ENCODE measurements around the gene PFDN2. TPM values are rescaled to one million over a fixed set of nuclear protein-coding genes. Genes with fewer than 3 reads are reported as not detected.

Gene PFDN2
- total RNA-seq, 2 experiments from 2014 or later = 108 to 136 TPM

- Mint-ChIP-seq H3K27ac (no peak overlapping the region), H3K36me3 (ENCODE audit: low read depth) (peaks cover 3% of the 10 kb centered on the region), H3K4me3 (no peak overlapping the region), H3K4me1 (peaks cover 3% of the 10 kb centered on the region), H3K27me3 (no peaks in the 10 kb centered on the region), H3K9me3 (ENCODE audit: low read depth) (no peaks in the 10 kb centered on the region)
- DNase-seq (peak; percentile 61), ATAC-seq (peak; percentile 53)
- ChIA-PET CTCF (interaction anchor here (0.8 to 3.1 kb wide), 5 partner anchors 34 to 187 kb away, joined by 3 to 11 read pairs (median 4); partner anchors contain the start of gene ARHGAP30), POLR2A (interaction anchor here (0.7 kb wide), 1 partner anchor 899 kb away, joined by 3 read pairs; no protein-coding TSS in a partner anchor)
- intact Hi-C loops (cut with DNase I, micrococcal nuclease) = loop anchor here in 1 of 2 experiments (1.0 to 5.0 kb wide), 3 partner anchors 32 to 142 kb away; no protein-coding TSS in a partner anchor
Observed at GRCh38 chr1:161139766-161140165, 21.9 kb upstream of the PFDN2 start.

- intact Hi-C loops (cut with DNase I, micrococcal nuclease) = no loop called here
- no peak for DNase-seq
- ChIA-PET CTCF (interaction anchor here (0.6 to 3.1 kb wide), 13 partner anchors 8 to 150 kb away, joined by 3 to 11 read pairs (median 4); partner anchors contain the start of genes ARHGAP30, F11R and UFC1), POLR2A (interaction anchor here (0.6 kb wide), 2 partner anchors 45 to 78 kb away, joined by 5 to 7 read pairs; no protein-coding TSS in a partner anchor)
- Mint-ChIP-seq H3K36me3 (ENCODE audit: low read depth) (peaks cover 3% of the 10 kb centered on the region), H3K4me1 (peaks cover 3% of the 10 kb centered on the region), H3K4me3 (no peak overlapping the region), H3K27ac (peak overlapping the region; percentile 21), H3K9me3 (ENCODE audit: low read depth) (no peaks in the 10 kb centered on the region), H3K27me3 (no peaks in the 10 kb centered on the region)
- no peak for ATAC-seq
Observed at GRCh38 chr1:161138431-161138830, 20.6 kb upstream of the PFDN2 start.

- no peaks in the 10 kb centered on the region for H3K9me3 Mint-ChIP-seq (ENCODE audit: low read depth)
- ATAC-seq (no peak), DNase-seq (no peak)
- CTCF ChIA-PET = interaction anchor here (0.6 to 3.1 kb wide), 12 partner anchors 8 to 149 kb away, joined by 3 to 11 read pairs (median 4); partner anchors contain the start of genes ARHGAP30, F11R and UFC1
- POLR2A ChIA-PET = no interaction called here
- H3K36me3 Mint-ChIP-seq (ENCODE audit: low read depth) = peaks cover 3% of the 10 kb centered on the region
- H3K4me1 Mint-ChIP-seq = peaks cover 3% of the 10 kb centered on the region
- no peak overlapping the region for H3K27ac Mint-ChIP-seq
- no peak overlapping the region for H3K4me3 Mint-ChIP-seq
- H3K27me3 Mint-ChIP-seq = no peaks in the 10 kb centered on the region
- intact Hi-C loops (cut with DNase I, micrococcal nuclease) = no loop called here
Observed at GRCh38 chr1:161137881-161138280, 20.0 kb upstream of the PFDN2 start.

- peak; percentile 2 for ATAC-seq
- CTCF ChIA-PET = interaction anchor here (0.9 to 2.7 kb wide), 9 partner anchors 9 to 108 kb away, joined by 3 to 14 read pairs (median 4); partner anchors contain the start of genes PPOX, TOMM40L and UFC1
- intact Hi-C loops (cut with DNase I, micrococcal nuclease) = loop anchor here (2.0 kb wide), 3 partner anchors 20 to 94 kb away; partner anchors contain the start of genes KLHDC9 (in 2 of the 2), TSTD1 (in 1 of the 2) and UFC1 (in 1 of the 2)
- Mint-ChIP-seq H3K36me3 (ENCODE audit: low read depth) (peaks cover 33% of the 10 kb centered on the region), H3K4me3 (no peak overlapping the region), H3K27ac (no peak overlapping the region), H3K27me3 (no peaks in the 10 kb centered on the region), H3K9me3 (ENCODE audit: low read depth) (no peaks in the 10 kb centered on the region), H3K4me1 (peaks cover 37% of the 10 kb centered on the region)
- POLR2A ChIA-PET = interaction anchor here (0.6 to 2.9 kb wide), 10 partner anchors 13 to 112 kb away, joined by 3 to 15 read pairs (median 5); partner anchors contain the start of genes ARHGAP30, B4GALT3, F11R and NIT1
- DNase-seq = no peak
Observed at GRCh38 chr1:161133220-161133740, 15.4 kb upstream of the PFDN2 start.

- intact Hi-C loops (cut with DNase I, micrococcal nuclease) = loop anchor here (1.0 to 2.0 kb wide), 15 partner anchors 13 to 258 kb away; partner anchors contain the start of genes KLHDC9 (in 2 of the 2), UFC1 (in 2 of the 2), B4GALT3 (in 1 of the 2) and NDUFS2 (in 1 of the 2)
- ChIA-PET POLR2A (interaction anchor here (0.6 to 2.9 kb wide), 11 partner anchors 12 to 112 kb away, joined by 3 to 15 read pairs (median 5); partner anchors contain the start of genes ARHGAP30, B4GALT3, F11R and NIT1), CTCF (interaction anchor here (1.1 to 2.7 kb wide), 9 partner anchors 10 to 93 kb away, joined by 3 to 14 read pairs (median 4); partner anchors contain the start of genes PPOX, TOMM40L and UFC1)
- peak within 1 kb of the TSS; percentile 62 for H3K27ac Mint-ChIP-seq
- peaks cover 44% of the 10 kb centered on the region for H3K4me1 Mint-ChIP-seq
- H3K4me3 Mint-ChIP-seq = no peak within 1 kb of the TSS
- no peaks in the 10 kb centered on the region for H3K9me3 Mint-ChIP-seq (ENCODE audit: low read depth)
- ATAC-seq = peak; percentile 97
- no peaks in the 10 kb centered on the region for H3K27me3 Mint-ChIP-seq
- DNase-seq = peak; percentile 95
- peaks cover 40% of the 10 kb centered on the region for H3K36me3 Mint-ChIP-seq (ENCODE audit: low read depth)
Observed at GRCh38 chr1:161132410-161133219, 14.8 kb upstream of the PFDN2 start, which contains the start of gene DEDD. TSS of gene DEDD (minus strand) at chr1:161132667. CDS start at chr1:161124462, 8,205 bp downstream.

GRCh38 chr1:161131523-161132409 is 13.9 kb upstream of the PFDN2 start:
- Mint-ChIP-seq H3K36me3 (ENCODE audit: low read depth) (peaks cover 47% of the 10 kb centered on the region), H3K27me3 (no peaks in the 10 kb centered on the region), H3K4me1 (peaks cover 51% of the 10 kb centered on the region), H3K4me3 (no peak overlapping the region), H3K9me3 (ENCODE audit: low read depth) (no peaks in the 10 kb centered on the region), H3K27ac (peak overlapping the region; percentile 62)
- ChIA-PET POLR2A (interaction anchor here (0.6 to 2.9 kb wide), 10 partner anchors 11 to 111 kb away, joined by 3 to 15 read pairs (median 5); partner anchors contain the start of genes B4GALT3, F11R, NIT1 and PFDN2), CTCF (interaction anchor here (1.1 to 2.7 kb wide), 9 partner anchors 12 to 111 kb away, joined by 3 to 14 read pairs (median 4); partner anchors contain the start of genes PPOX, TOMM40L and UFC1)
- ATAC-seq (no peak), DNase-seq (peak; percentile 45)
- intact Hi-C loops (cut with DNase I, micrococcal nuclease) = loop anchor here (1.0 to 2.0 kb wide), 15 partner anchors 12 to 259 kb away; partner anchors contain the start of genes KLHDC9 (in 2 of the 2), UFC1 (in 2 of the 2), B4GALT3 (in 1 of the 2) and NDUFS2 (in 1 of the 2)

- Mint-ChIP-seq H3K9me3 (ENCODE audit: low read depth) (no peaks in the 10 kb centered on the region), H3K27ac (peak overlapping the region; percentile 62), H3K4me1 (peaks cover 57% of the 10 kb centered on the region), H3K36me3 (ENCODE audit: low read depth) (peaks cover 57% of the 10 kb centered on the region), H3K27me3 (no peaks in the 10 kb centered on the region), H3K4me3 (no peak overlapping the region)
- CTCF ChIA-PET = interaction anchor here (0.5 to 1.5 kb wide), 3 partner anchors 8 to 184 kb away, joined by 3 to 4 read pairs (median 4); partner anchors contain the start of genes PPOX and SDHC
- no peak for DNase-seq
- no peak for ATAC-seq
- intact Hi-C loops (cut with DNase I, micrococcal nuclease) = no loop called here
- POLR2A ChIA-PET = interaction anchor here (1.5 kb wide), 1 partner anchor 12 kb away, joined by 7 read pairs; the partner anchor contains the start of genes NIT1 and PFDN2
Observed at GRCh38 chr1:161130266-161130665, 12.4 kb upstream of the PFDN2 start.

- peak overlapping the region; percentile 62 for H3K27ac Mint-ChIP-seq
- DNase-seq (no peak), ATAC-seq (no peak)
- peaks cover 55% of the 10 kb centered on the region for H3K4me1 Mint-ChIP-seq
- no peak overlapping the region for H3K4me3 Mint-ChIP-seq
- ChIA-PET CTCF (interaction anchor here (0.8 to 1.9 kb wide), 4 partner anchors 8 to 37 kb away, joined by 3 to 10 read pairs (median 6); partner anchors contain the start of genes KLHDC9 and PPOX), POLR2A (interaction anchor here (1.5 kb wide), 1 partner anchor 11 kb away, joined by 7 read pairs; the partner anchor contains the start of genes NIT1 and PFDN2)
- H3K9me3 Mint-ChIP-seq (ENCODE audit: low read depth) = no peaks in the 10 kb centered on the region
- intact Hi-C loops (cut with DNase I, micrococcal nuclease) = no loop called here
- peaks cover 61% of the 10 kb centered on the region for H3K36me3 Mint-ChIP-seq (ENCODE audit: low read depth)
- H3K27me3 Mint-ChIP-seq = no peaks in the 10 kb centered on the region
Observed at GRCh38 chr1:161128591-161129420, 11.0 kb upstream of the PFDN2 start.

GRCh38 chr1:161127649-161128048 is 9.8 kb upstream of the PFDN2 start:
- Mint-ChIP-seq H3K27ac (peak overlapping the region; percentile 29), H3K4me3 (no peak overlapping the region), H3K36me3 (ENCODE audit: low read depth) (peaks cover 70% of the 10 kb centered on the region), H3K27me3 (no peaks in the 10 kb centered on the region), H3K4me1 (peaks cover 55% of the 10 kb centered on the region), H3K9me3 (ENCODE audit: low read depth) (no peaks in the 10 kb centered on the region)
- DNase-seq (no peak), ATAC-seq (no peak)
- POLR2A ChIA-PET = no interaction called here
- CTCF ChIA-PET = interaction anchor here (0.6 to 1.9 kb wide), 8 partner anchors 9 to 56 kb away, joined by 3 to 10 read pairs (median 3); partner anchors contain the start of genes NIT1, PFDN2 and PPOX
- intact Hi-C loops (cut with DNase I, micrococcal nuclease) = no loop called here

All from activated CD4-positive, alpha-beta T cell treated with anti-CD3 and anti-CD28 coated beads for 36 hours (primary cell).